ENCODE results near the gene NID1.

GRCh38 chr1:236072001-236072400 is 7.1 kb upstream of the NID1 start:
- TF ChIP-seq POLR2A (IDR thresholded peaks at IDR 0.05; ENCODE audit: low read depth, low read length) (no peak), TAF1 (IDR thresholded peaks at IDR 0.05; ENCODE audit: low read depth, low read length) (no peak), POLR2AphosphoS5 (IDR thresholded peaks at IDR 0.05; ENCODE audit: low read depth, low read length) (no peak), POU2F2 (IDR thresholded peaks at IDR 0.05; ENCODE audit: low read depth, low read length) (no peak), SPI1 (IDR thresholded peaks at IDR 0.05; ENCODE audit: low read depth, low read length) (no peak), PAX5 (IDR thresholded peaks at IDR 0.05; ENCODE audit: insufficient read depth, low read length, severe bottlenecking) (no peak)
